ENCODE data around the gene KIAA0232. TPM values are rescaled to one million over a fixed set of nuclear protein-coding genes. Genes with fewer than 3 reads are reported as not detected.

Gene KIAA0232
- total RNA-seq, 8 experiments from 2014 or later, result 18.2 to 42.5 (median 35.8) TPM

DNA sequence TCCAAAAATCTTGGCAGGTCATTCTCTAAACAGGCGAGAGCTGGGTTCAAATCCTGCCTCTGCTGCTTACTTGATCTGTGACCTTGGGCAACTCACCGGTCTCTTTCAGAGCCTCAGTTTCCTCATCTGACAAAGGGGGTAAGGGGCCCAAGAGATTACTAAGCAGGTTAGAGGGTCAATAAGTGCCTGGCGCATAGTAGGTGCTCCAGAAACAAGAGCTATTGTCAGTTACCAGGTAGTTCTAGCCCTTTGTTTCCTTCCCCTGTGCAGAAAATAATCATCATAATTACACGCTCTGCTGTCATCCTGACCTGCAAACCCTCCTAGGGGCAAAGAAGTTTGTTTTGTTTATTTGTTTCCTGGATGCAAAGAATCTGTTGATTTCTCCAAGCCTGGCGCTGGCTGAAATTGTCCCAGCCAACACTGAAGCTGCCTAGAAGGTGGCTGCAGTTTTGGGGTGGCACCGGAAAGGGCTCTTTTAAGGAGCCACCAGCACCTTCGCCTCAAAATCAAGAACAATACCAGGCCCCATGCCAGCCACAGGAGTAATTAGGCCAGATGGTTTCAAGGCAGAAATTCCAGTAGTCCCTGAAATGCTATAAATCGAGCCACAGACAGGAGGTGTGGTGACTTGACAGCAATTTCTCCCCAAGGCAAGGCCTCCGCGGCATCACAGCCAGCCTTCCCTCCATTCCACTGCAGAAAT lies 10.2 kb upstream of the KIAA0232 start:
- peak; percentile 61 to 84 (median 69) for ATAC-seq (replicated peaks in 6 of 8)
- in situ Hi-C loops (cut with MboI; ENCODE audit: low pct_unique_long_range_greater_than_20kb in 2 of 9, low sequenced_read_pairs in 9 of 9, unreplicated experiment in 9 of 9), result no loop called here
- Histone ChIP-seq H3K4me1 (replicated peaks in 1 of 2) (peaks cover 11 to 14% of the 10 kb centered on the region in 2 donors), H3K4me3 (no peak overlapping the region), H3K27ac (no peak overlapping the region)
- 17 to 100% (median 60%) methylated on average over 1 to 5 of the region's 10 CpGs; no CpG with 5 or more reads in 4 of the 10 experiments for WGBS, 10 experiments

- H3K27ac ChIP-seq, result peak overlapping the region in 1 of 2 donors; percentile 10
- in situ Hi-C loops (cut with MboI; ENCODE audit: low pct_unique_long_range_greater_than_20kb in 2 of 9, low sequenced_read_pairs in 9 of 9, unreplicated experiment in 9 of 9), result no loop called here
- 24 to 63% (median 49%) methylated on average over 2 to 3 of the region's 6 CpGs; no CpG with 5 or more reads in 4 of the 10 experiments for WGBS, 10 experiments
- ATAC-seq (replicated peaks in 6 of 8), result peak in 5 of 8 experiments; percentile 16 to 48 (median 24)
- H3K4me3 ChIP-seq, result no peak overlapping the region
- H3K4me1 ChIP-seq (replicated peaks in 1 of 2), result peaks cover 14 to 16% of the 10 kb centered on the region in 2 donors
Measured at GRCh38 chr4:6773106-6773505, 9.4 kb upstream of the KIAA0232 start.

- in situ Hi-C loops (cut with MboI; ENCODE audit: low pct_unique_long_range_greater_than_20kb in 2 of 9, low sequenced_read_pairs in 9 of 9, unreplicated experiment in 9 of 9), result no loop called here
- Histone ChIP-seq H3K27ac (no peak overlapping the region), H3K4me1 (replicated peaks in 1 of 2) (peaks cover 14 to 15% of the 10 kb centered on the region in 2 donors), H3K4me3 (no peak overlapping the region)
- ATAC-seq (replicated peaks in 6 of 8), result no peak
- 71 to 90% (median 80%) methylated on average over 5 to 13 of the region's 16 CpGs for WGBS, 10 experiments
Measured at GRCh38 chr4:6773616-6774540, 8.6 kb upstream of the KIAA0232 start.

DNA sequence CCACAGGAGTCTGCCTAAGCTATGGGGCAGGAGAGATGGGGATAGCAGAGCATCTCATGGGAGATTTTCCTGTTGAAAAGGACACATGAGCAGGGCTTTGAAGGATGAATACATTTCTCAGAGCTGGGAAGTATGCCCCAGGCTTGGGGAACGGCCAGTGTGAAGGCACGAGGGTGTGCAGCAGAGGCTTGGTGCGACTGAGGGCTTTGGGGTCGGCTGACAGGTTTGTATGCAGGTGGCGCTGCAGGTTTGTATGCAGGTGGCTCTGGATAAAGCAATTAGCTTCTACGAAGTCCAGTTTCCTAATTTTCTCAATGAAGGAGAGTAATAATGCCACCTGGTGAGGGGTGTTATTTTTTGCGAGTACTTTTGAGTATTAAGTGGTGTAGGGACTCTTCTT lies 6.8 kb upstream of the KIAA0232 start:
- no peak for ATAC-seq (replicated peaks in 6 of 8)
- in situ Hi-C loops (cut with MboI; ENCODE audit: low pct_unique_long_range_greater_than_20kb in 2 of 9, low sequenced_read_pairs in 9 of 9, unreplicated experiment in 9 of 9), result no loop called here
- no peak overlapping the region for H3K4me3 ChIP-seq
- 60 to 100% (median 71%) methylated on average over 1 to 6 of the region's 7 CpGs; no CpG with 5 or more reads in 4 of the 10 experiments for WGBS, 10 experiments
- H3K27ac ChIP-seq, result no peak overlapping the region
- H3K4me1 ChIP-seq (replicated peaks in 1 of 2), result peaks cover 25 to 29% of the 10 kb centered on the region in 2 donors

GRCh38 chr4:6776920-6777635 lies 5.4 kb upstream of the KIAA0232 start:
- WGBS, 10 experiments, result 58 to 89% (median 80%) methylated on average over 1 to 5 of the region's 12 CpGs; no CpG with 5 or more reads in 3 of the 10 experiments
- Histone ChIP-seq H3K4me1 (replicated peaks in 1 of 2) (peaks cover 28 to 41% of the 10 kb centered on the region in 2 donors), H3K27ac (no peak overlapping the region), H3K4me3 (no peak overlapping the region)
- in situ Hi-C loops (cut with MboI; ENCODE audit: low pct_unique_long_range_greater_than_20kb in 2 of 9, low sequenced_read_pairs in 9 of 9, unreplicated experiment in 9 of 9), result no loop called here
- ATAC-seq (replicated peaks in 6 of 8), result no peak

DNA sequence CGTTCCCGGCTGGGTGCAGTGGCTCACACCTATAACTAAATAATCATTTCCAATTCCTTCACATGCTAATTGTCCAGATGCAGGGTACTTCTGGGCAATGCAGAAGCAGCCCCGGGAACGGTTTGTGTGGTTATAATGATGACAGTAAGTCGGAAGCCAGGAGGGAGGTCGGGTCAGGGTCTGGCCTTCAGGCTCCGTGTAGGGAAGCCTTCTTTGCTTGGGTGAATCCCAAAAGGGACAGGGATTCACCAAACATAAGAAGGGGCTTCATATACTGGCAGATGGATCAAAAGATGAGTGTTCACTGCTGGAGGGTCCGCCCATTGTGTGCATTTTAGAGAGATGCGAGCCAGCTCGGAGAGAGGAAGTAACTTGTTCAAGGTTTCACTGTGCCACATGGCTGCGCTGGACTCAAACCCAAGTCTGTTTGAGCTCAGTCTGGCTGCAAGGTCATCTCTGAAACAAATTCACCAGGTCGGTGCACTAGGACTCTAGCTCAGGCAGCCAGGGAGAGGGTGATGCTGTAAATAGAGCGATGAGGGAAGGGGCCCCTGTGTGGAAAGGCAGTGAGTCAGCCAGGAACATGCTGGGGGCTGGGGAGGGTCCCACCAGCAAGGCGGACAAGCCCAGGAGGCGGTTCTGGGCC lies 4.8 kb upstream of the KIAA0232 start:
- Histone ChIP-seq H3K4me3 (no peak overlapping the region), H3K27ac (no peak overlapping the region), H3K4me1 (replicated peaks in 1 of 2) (peaks cover 24 to 37% of the 10 kb centered on the region in 2 donors)
- in situ Hi-C loops (cut with MboI; ENCODE audit: low pct_unique_long_range_greater_than_20kb in 2 of 9, low sequenced_read_pairs in 9 of 9, unreplicated experiment in 9 of 9), result no loop called here
- no peak for ATAC-seq (replicated peaks in 6 of 8)
- 48 to 100% (median 71%) methylated on average over 1 to 12 of the region's 15 CpGs; no CpG with 5 or more reads in 3 of the 10 experiments for WGBS, 10 experiments

GRCh38 chr4:6778435-6778834 lies 4.1 kb upstream of the KIAA0232 start:
- no peak for ATAC-seq (replicated peaks in 6 of 8)
- peaks cover 18 to 30% of the 10 kb centered on the region in 2 donors for H3K4me1 ChIP-seq (replicated peaks in 1 of 2)
- WGBS, 10 experiments, result 67 to 92% (median 90%) methylated on average over 1 to 4 of the region's 5 CpGs; no CpG with 5 or more reads in 5 of the 10 experiments
- H3K27ac ChIP-seq, result no peak overlapping the region
- no peak overlapping the region for H3K4me3 ChIP-seq
- in situ Hi-C loops (cut with MboI; ENCODE audit: low pct_unique_long_range_greater_than_20kb in 2 of 9, low sequenced_read_pairs in 9 of 9, unreplicated experiment in 9 of 9), result no loop called here

GRCh38 chr4:6779667-6780565 lies 2.6 kb upstream of the KIAA0232 start:
- in situ Hi-C loops (cut with MboI; ENCODE audit: low pct_unique_long_range_greater_than_20kb in 2 of 9, low sequenced_read_pairs in 9 of 9, unreplicated experiment in 9 of 9), result no loop called here
- H3K4me1 ChIP-seq (replicated peaks in 1 of 2), result peaks cover 19 to 36% of the 10 kb centered on the region in 2 donors
- ATAC-seq (replicated peaks in 6 of 8), result peak in 5 of 8 experiments; percentile 17 to 30 (median 25)
- 5 to 80% (median 57%) methylated on average over 1 to 9 of the region's 17 CpGs; no CpG with 5 or more reads in 1 of the 10 experiments for WGBS, 10 experiments
- H3K27ac ChIP-seq, result peak overlapping the region; percentile 12 to 69
- peak overlapping the region in 2 of 5 donors; percentile 7 to 9 for H3K4me3 ChIP-seq

DNA sequence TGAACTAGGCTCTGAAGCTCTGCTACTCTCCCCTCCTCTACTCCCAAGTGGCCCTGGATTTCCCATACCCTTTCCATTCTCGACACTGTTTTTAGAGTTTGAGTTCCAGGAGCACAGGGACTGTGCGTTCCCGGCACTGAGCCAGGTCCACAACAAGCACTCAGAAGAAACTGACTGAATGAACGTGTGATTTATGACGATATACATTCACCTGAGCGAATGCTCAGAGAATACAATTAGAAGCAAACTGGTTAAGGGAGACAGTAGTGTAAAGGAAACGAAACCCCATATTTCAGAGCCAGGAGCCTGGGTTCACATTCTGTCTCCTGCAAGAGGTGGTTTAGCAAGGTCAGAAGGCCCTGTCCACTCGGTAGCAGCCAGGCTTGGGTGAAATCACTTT lies 1.4 kb upstream of the KIAA0232 start:
- no peak for ATAC-seq (replicated peaks in 6 of 8)
- peaks cover 24 to 36% of the 10 kb centered on the region in 2 donors for H3K4me1 ChIP-seq (replicated peaks in 1 of 2)
- in situ Hi-C loops (cut with MboI; ENCODE audit: low pct_unique_long_range_greater_than_20kb in 2 of 9, low sequenced_read_pairs in 9 of 9, unreplicated experiment in 9 of 9), result no loop called here
- no peak overlapping the region for H3K27ac ChIP-seq
- H3K4me3 ChIP-seq, result no peak overlapping the region
- WGBS, 10 experiments, result 57 to 97% (median 92%) methylated on average over 1 to 7 of the region's 8 CpGs; no CpG with 5 or more reads in 2 of the 10 experiments

DNA sequence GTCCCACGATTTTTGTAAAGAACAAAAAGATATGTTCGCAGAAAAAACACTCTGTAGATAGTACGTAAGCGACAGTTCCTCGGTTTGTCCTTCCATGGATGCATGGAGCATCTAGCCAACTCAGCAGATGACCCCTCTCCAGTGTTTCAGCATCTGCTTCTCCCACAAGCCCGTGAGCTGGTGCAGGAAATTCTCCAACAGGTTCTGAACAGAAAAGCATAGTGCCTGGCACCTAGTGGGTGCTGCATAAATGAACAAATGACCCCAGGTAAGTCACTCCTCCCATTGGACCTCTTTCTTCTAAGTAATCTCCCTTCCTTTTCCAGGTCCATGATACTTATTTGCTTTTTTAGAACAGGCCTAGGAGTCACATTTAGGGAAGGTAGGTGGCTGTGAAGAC lies 966 bp upstream of the KIAA0232 start:
- 40 to 100% (median 83%) methylated on average over 1 to 6 of the region's 6 CpGs; no CpG with 5 or more reads in 1 of the 10 experiments for WGBS, 10 experiments
- ATAC-seq (replicated peaks in 6 of 8), result no peak
- Histone ChIP-seq H3K4me1 (replicated peaks in 1 of 2) (peaks cover 24 to 36% of the 10 kb centered on the region in 2 donors), H3K4me3 (peak overlapping the region in 4 of 5 donors; percentile 88 to 98 (median 92)), H3K27ac (peak overlapping the region in 1 of 2 donors; percentile 97)
- in situ Hi-C loops (cut with MboI; ENCODE audit: low pct_unique_long_range_greater_than_20kb in 2 of 9, low sequenced_read_pairs in 9 of 9, unreplicated experiment in 9 of 9), result no loop called here

- 0% methylated on average over 1 of the region's 34 CpGs; no CpG with 5 or more reads in 9 of the 10 experiments for WGBS, 10 experiments
- Histone ChIP-seq H3K4me1 (replicated peaks in 1 of 2) (peaks cover 24 to 34% of the 10 kb centered on the region in 2 donors), H3K27ac (peak overlapping the region; percentile 97 to 98), H3K4me3 (peak overlapping the region; percentile 87 to 98 (median 89))
- in situ Hi-C loops (cut with MboI; ENCODE audit: low pct_unique_long_range_greater_than_20kb in 2 of 9, low sequenced_read_pairs in 9 of 9, unreplicated experiment in 9 of 9), result no loop called here
- peak in 3 of 8 experiments; percentile 13 to 31 (median 30) for ATAC-seq (replicated peaks in 6 of 8)
Measured at GRCh38 chr4:6782846-6783110, 251 bp downstream of the KIAA0232 start.

Measured in motor neuron (in vitro differentiated cells).